ENCODE results near the gene CRELD1. TPM values are rescaled to one million over a fixed set of nuclear protein-coding genes. Genes with fewer than 3 reads are reported as not detected.

Gene CRELD1
- total RNA-seq, 1 experiment from 2014 or later: 15.5 TPM

GRCh38 chr3:9932843-9933560 is 632 bp upstream of the CRELD1 start:
- H3K4me3 Mint-ChIP-seq: peak overlapping the region; percentile 88 to 94
- no peak overlapping the region for H2AK5ac ChIP-seq (ENCODE audit: insufficient read length, low read length)
- no peak overlapping the region for H3K23ac ChIP-seq (ENCODE audit: insufficient read length, low read depth, low read length)
- H3K36me3 Mint-ChIP-seq (ENCODE audit: insufficient read depth in 1 of 3, low read depth in 3 of 3): peaks cover 5 to 25% (median 24%) of the 10 kb centered on the region in 3 experiments; a peak in 6 of 7 replicates
- H4K91ac ChIP-seq (ENCODE audit: insufficient read length, low read depth, low read length): no peak overlapping the region
- no peak overlapping the region for H2BK5ac ChIP-seq (ENCODE audit: insufficient read length, low read length)
- peak; percentile 83 for TF ChIP-seq CTCF (conservative IDR thresholded peaks at IDR 0.05)
- H3K27ac ChIP-seq (ENCODE audit: insufficient read length, low read depth, low read length): no peak overlapping the region
- H3K56ac ChIP-seq (ENCODE audit: insufficient read length, low read depth, low read length): no peak overlapping the region
- peak overlapping the region; percentile 5 for H3K4me2 ChIP-seq (ENCODE audit: insufficient read depth, insufficient read length, low read length)
- peaks cover 0 to 4% of the 10 kb centered on the region in 2 experiments; a peak in 1 of 5 replicates for H3K9me3 Mint-ChIP-seq
- H3K23me2 ChIP-seq (ENCODE audit: insufficient read length, low read depth, low read length, poor library complexity, severe bottlenecking): peaks cover 7% of the 10 kb centered on the region
- H3K4me1 ChIP-seq (ENCODE audit: insufficient read depth, low read length): no peaks in the 10 kb centered on the region; the same call in 1 of the 2 replicates
- H3K14ac ChIP-seq (ENCODE audit: insufficient read depth, low read length): peak overlapping the region; percentile 17; the same call in 1 of the 2 replicates
- H3K79me1 ChIP-seq (ENCODE audit: insufficient read depth, low read depth, low read length, poor library complexity, severe bottlenecking): no peaks in the 10 kb centered on the region
- no peaks in the 10 kb centered on the region for H3K27me3 ChIP-seq (ENCODE audit: insufficient read depth, low read length)
- no peak overlapping the region for H2BK20ac ChIP-seq (ENCODE audit: low read depth, low read length, poor library complexity, severe bottlenecking)
- H4K20me1 ChIP-seq (ENCODE audit: control insufficient read depth, insufficient read depth, insufficient read length): no peaks in the 10 kb centered on the region
- no peak overlapping the region for H3K4ac ChIP-seq (ENCODE audit: low read depth, low read length)
- H2BK15ac ChIP-seq (ENCODE audit: low read depth, low read length): no peak overlapping the region
- H4K8ac ChIP-seq (replicated peaks; ENCODE audit: insufficient read length, low read depth, low read length): no peak overlapping the region
- no peak overlapping the region for H2AFZ ChIP-seq (ENCODE audit: low read length)
- no peak overlapping the region for H3T11ph ChIP-seq (ENCODE audit: low read length)
- H3K79me2 ChIP-seq (ENCODE audit: insufficient read depth, low read length): no peaks in the 10 kb centered on the region
- H3K18ac ChIP-seq (ENCODE audit: insufficient read length, low read depth, low read length): peak overlapping the region; percentile 43
- H4K5ac ChIP-seq (ENCODE audit: insufficient read length, low read depth, low read length): no peak overlapping the region
- no peaks in the 10 kb centered on the region for H3K9me3 ChIP-seq (ENCODE audit: control insufficient read depth, low read depth, low read length)
- no CpG with 5 or more reads among the region's 77 CpGs for WGBS (ENCODE audit: extremely low coverage, insufficient read length, low lambda C conversion rate)
- no peak overlapping the region for H3K9ac ChIP-seq (ENCODE audit: extremely low read depth, insufficient read length, low read length)
- no peak overlapping the region for H2BK12ac ChIP-seq (ENCODE audit: insufficient read length, low read depth, low read length)
- peaks cover 5% of the 10 kb centered on the region for H3K27me3 Mint-ChIP-seq (ENCODE audit: low read depth)
- no peak overlapping the region for H2BK120ac ChIP-seq (ENCODE audit: low read depth, low read length, poor library complexity, severe bottlenecking)
- peaks cover 10 to 14% of the 10 kb centered on the region in 2 experiments for H3K4me1 Mint-ChIP-seq
- H3K27ac Mint-ChIP-seq: peak overlapping the region in 1 of 3 experiments; percentile 81; a peak in 1 of 7 replicates
- DNase-seq: peak; percentile 90
